ENCODE data around the gene KISS1.

The KISS1 gene

GRCh38 chr1:204142032-204142974 lies 54.0 kb downstream of the KISS1 start:
- H3K4me3 ChIP-seq (ENCODE audit: low read depth, low read length), result no peak overlapping the region
- no peak for DNase-seq (ENCODE audit: low read depth)
- TF ChIP-seq, protein P1, sequence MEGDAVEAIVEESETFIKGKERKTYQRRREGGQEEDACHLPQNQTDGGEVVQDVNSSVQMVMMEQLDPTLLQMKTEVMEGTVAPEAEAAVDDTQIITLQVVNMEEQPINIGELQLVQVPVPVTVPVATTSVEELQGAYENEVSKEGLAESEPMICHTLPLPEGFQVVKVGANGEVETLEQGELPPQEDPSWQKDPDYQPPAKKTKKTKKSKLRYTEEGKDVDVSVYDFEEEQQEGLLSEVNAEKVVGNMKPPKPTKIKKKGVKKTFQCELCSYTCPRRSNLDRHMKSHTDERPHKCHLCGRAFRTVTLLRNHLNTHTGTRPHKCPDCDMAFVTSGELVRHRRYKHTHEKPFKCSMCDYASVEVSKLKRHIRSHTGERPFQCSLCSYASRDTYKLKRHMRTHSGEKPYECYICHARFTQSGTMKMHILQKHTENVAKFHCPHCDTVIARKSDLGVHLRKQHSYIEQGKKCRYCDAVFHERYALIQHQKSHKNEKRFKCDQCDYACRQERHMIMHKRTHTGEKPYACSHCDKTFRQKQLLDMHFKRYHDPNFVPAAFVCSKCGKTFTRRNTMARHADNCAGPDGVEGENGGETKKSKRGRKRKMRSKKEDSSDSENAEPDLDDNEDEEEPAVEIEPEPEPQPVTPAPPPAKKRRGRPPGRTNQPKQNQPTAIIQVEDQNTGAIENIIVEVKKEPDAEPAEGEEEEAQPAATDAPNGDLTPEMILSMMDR (IDR thresholded peaks at IDR 0.05; ENCODE audit: insufficient read depth, low read depth, low read length, missing control alignments), result no peak

- DNase-seq (ENCODE audit: low read depth), result no peak
- no peak overlapping the region for H3K4me3 ChIP-seq (ENCODE audit: low read depth, low read length)
- TF ChIP-seq, protein P1 (IDR thresholded peaks at IDR 0.05; ENCODE audit: insufficient read depth, low read depth, low read length, missing control alignments), result no peak
These were observed 55.2 kb downstream of the KISS1 start for GRCh38 chr1:204141131-204141530.

All from GM12865 (cell line).